K562 (cell line): Measurements from ENCODE around the gene PDHX. TPM values are rescaled to one million over a fixed set of nuclear protein-coding genes. Genes with fewer than 3 reads are reported as not detected.

Experiments used
- polyA plus RNA-seq, 8 experiments: library from polyadenylated mRNA; depleted of rRNA in 4 of 8; stranded (reverse) in 5 of 8; unstranded in 3 of 8; fragments of >200 nt; fragmentation: Nextera tagmentation in 2 of 8; fragmentation: Illumina TruSeq in 1 of 8; extraction: Ambion mirVana in 2 of 8; extraction: Trizol in 1 of 8; gene quantifications; 2 replicates each; pipeline versions ENCODE4 v1.2.1 to v1.2.3, GENCODE V29; 2011 to 2014; ENCODE audit warnings: inconsistent platforms in 1 of 8, missing spikeins in 1 of 8
- total RNA-seq, 7 experiments: library from RNA; depleted of rRNA in 6 of 7; stranded (reverse); fragments of >200 nt in 6 of 7; fragmentation: Illumina TruSeq in 2 of 7; extraction: Trizol in 2 of 7; gene quantifications; 2 replicates each; pipeline versions ENCODE4 v1.2.1 to v1.2.3, GENCODE V29; 2011 to 2021; ENCODE audit warnings: low replicate concordance in 1 of 7
- TF ChIP-seq, protein P1 (sequence below), 2 experiments: fragments of 450-650 bp; formaldehyde crosslinking in 1 of 2; IDR thresholded peaks; 2 replicates each; pipeline versions ENCODE4 v1.4.0 to v1.6.1; 2014 to 2020; ENCODE audit warnings: mild to moderate bottlenecking in 2 of 2, borderline replicate concordance in 1 of 2, low read depth in 1 of 2

The PDHX gene
- total and polyA plus RNA-seq, 9 of the 15 experiments (the other 6 are each of a cell fraction or from before 2014, with no cell fraction given), result 20.8 to 43.5 (median 31.2) TPM

DNA sequence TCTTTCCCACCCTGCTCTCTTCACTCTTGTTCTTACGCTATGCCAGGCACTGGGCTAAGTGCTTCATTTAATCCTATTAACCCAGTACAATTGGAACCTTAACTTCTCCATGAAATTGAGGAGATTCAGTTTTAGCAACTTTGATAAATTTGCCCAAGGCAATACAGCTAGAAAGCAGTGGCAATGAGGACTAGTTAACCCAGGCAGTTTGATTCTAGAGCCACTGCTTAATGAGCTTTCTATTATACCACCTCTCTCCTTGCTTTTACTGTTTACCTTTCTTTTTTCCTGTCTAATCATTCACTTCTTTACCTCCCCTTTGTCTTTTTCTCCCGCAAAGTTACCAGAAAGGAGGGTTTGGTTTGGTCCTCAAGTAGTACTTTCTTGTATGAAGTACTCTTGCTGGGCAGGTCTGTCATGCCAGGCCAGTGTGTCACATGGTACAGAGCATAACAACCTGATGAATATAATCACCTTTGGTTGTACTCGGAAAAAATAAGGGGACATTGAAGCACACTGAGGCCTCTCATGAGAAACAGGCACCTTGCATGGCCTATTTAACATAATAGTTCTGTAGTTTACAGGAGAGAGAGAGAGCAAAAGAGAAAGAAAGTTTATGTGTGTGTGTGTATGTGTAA is 70.6 kb downstream of the PDHX start (continued):
- TF ChIP-seq, protein P1, sequence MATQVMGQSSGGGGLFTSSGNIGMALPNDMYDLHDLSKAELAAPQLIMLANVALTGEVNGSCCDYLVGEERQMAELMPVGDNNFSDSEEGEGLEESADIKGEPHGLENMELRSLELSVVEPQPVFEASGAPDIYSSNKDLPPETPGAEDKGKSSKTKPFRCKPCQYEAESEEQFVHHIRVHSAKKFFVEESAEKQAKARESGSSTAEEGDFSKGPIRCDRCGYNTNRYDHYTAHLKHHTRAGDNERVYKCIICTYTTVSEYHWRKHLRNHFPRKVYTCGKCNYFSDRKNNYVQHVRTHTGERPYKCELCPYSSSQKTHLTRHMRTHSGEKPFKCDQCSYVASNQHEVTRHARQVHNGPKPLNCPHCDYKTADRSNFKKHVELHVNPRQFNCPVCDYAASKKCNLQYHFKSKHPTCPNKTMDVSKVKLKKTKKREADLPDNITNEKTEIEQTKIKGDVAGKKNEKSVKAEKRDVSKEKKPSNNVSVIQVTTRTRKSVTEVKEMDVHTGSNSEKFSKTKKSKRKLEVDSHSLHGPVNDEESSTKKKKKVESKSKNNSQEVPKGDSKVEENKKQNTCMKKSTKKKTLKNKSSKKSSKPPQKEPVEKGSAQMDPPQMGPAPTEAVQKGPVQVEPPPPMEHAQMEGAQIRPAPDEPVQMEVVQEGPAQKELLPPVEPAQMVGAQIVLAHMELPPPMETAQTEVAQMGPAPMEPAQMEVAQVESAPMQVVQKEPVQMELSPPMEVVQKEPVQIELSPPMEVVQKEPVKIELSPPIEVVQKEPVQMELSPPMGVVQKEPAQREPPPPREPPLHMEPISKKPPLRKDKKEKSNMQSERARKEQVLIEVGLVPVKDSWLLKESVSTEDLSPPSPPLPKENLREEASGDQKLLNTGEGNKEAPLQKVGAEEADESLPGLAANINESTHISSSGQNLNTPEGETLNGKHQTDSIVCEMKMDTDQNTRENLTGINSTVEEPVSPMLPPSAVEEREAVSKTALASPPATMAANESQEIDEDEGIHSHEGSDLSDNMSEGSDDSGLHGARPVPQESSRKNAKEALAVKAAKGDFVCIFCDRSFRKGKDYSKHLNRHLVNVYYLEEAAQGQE (IDR thresholded peaks at IDR 0.05; ENCODE audit: borderline replicate concordance), result no peak
- TF ChIP-seq, protein P1 (CRISPR knock-in tag; IDR thresholded peaks at IDR 0.05; ENCODE audit: low read depth), result no peak
